ENCODE data around the gene DSG2.
A peak's percentile ranks its signal among the peaks of the same experiment; 100 is the strongest.
"Not testable (repeated sequence)": the region's sequence is repeated elsewhere in the genome, so short reads cannot be mapped to it uniquely, and the experiment has no call there.

DSG2 gene

DNA sequence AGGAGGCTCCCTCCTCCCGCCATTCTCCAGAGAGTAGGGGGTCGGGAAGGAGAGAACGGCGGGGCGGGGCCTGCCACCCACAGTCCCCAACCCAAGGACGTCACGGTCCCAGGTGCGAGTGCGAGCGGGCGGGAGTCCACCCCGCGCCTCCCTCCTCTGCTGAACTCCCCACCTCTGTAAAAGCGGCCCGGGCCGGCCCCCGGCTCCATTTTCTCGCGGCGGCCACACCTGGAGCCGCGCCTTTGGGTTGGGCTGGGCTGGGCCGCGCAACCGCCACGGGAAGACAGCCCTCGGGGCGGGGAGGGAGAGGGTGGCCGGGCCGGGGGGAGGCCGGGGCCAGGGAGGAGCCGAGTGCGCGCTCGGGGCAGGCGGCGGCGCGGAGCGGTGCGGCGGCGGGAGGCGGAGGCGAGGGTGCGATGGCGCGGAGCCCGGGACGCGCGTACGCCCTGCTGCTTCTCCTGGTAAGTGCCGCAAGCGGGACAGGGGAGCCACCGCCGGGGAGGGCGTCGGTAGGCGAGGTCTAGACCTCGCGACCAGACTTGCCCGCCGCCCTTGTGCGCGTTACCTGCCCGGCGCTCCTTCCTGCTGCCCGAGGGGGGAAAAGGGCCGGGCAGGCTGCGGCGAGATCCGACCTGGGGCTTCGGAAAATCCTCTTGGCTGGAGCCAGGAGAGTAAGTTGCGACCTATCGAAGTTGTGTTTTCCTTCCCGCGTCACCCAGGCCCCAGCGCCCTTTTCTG is at the start of gene DSG2:
Gene DSG2 (plus strand): TSS at position 342 of the 738 bp plus-strand sequence. CDS start 75 bp downstream, at position 417.
- DNase-seq, result peak in 8 of 56 donors; percentile 1 to 38 (median 26)

DNA sequence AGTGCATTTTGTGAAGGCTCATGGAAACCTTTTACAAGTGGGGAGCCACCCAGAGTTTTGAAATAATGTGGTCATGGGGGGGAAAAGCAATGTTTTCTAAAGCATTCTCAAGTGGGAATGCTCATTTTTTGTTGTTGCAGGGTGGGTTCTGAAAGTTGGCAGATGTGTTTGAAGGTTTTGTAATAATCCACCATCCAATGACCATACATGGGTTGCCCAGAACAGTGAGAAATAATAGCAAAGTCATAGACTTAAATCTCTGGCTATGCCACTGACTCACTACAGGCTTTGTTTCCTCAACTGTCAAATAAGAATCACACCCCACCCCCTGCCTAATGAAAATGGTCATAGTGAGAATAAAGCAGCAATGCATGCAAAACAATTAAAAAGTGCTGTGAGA is 47.6 kb upstream of the DSG2 start:
- no peak for DNase-seq

DNA sequence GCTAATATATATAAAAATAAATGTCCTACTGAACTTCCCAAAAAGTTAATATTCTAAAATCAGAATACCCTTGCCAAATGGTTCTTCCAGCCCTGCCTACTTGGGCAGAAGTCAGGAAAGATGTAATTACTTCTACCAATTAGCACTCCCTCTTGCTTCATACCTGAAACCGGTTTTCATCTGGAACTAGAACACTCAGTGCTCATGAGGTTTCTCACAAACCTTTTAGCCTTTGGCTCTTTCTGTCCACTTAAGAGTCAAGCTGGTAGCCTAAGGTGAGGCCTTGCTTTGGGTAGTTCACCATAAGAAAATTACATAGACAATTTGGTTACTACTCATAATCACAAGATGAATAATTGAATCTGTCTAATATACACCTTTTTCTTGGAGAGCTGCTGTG is 46.4 kb upstream of the DSG2 start:
- no peak for DNase-seq

DNA sequence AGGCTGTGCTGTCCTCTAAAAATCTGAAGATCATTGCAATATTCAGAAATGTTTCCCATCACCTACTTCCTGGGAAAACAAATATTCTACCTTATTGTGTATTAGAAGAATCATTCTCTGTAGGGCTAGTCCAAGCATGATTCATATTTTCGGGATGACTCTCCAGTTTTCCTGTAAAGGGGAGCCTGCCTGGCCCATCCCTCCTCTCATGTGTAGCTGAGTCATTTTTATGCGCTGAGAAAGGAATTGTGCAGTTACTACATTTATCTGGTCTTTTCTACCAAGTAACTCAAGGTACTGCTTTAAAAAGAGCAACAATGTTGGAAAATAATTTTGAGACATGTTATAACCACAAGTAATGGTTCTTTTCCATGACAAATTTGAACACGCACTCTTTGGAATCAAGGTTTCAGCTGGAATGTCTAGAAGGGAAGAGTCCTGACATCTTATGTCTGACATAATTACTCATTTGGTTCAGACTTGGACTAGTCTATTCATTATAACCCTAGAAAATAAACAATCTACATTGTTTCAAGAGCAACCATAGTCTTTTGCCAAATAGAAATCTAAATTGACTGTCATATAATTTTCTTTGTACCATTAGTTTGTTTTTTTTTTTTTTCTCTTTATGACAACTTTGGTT is 43.8 kb upstream of the DSG2 start:
- DNase-seq, result no peak

DNA sequence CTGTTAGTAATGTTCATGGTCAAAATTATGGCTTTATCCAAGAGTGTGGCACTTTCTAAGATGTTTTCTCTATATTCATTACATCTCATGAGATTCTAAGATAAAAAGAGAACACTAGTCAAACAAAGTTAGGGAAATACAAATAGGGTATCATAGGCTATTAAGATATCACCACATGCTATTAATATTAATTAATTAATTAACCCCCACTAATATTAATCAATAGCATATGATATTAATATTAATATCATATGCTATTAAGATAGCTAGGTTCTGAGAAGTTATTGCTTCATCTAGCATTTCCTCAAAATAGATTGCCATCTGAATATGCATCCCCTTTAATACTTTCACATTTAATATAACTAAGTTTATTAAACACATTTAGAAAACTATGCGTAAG is 28.3 kb upstream of the DSG2 start:
- no peak for DNase-seq

DNA sequence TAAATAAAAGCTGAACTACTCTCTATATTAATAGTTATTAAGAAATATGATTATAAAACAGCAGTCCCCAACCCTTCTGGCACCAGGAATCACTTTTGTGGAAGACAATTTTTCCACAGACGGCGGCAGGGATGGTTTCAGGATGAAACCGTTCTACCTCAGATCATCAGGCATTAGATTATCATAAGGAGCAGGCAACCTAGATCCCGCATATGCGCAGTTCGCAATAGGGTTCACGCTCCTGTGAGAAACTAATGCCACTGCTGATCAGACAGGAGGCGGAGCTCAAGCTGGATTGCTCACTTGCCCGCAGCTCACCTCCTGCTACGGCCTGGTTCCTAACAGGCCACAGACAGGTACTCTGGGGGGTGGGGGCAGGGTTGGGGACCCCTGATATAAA is 19.3 kb upstream of the DSG2 start:
- no peak for DNase-seq

DNA sequence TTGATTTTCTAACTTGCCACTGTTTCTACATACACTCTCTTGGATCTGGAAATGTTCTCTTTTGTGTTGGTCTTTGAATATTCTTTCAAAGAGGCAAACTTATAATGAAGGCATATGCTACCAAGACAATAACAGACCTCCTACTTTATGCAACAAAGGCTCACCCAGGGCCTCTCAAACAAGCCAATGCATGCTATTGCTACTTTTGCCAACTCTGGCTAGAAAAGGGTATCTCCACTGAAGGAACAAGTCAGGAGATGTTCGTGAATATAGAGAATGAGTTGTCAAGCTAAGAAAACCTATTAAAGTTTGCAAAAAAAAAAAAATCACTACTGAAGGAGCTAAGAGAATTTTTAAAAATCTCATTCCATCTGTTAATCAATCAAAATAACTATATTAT is 15.9 kb upstream of the DSG2 start:
- no peak for DNase-seq

DNA sequence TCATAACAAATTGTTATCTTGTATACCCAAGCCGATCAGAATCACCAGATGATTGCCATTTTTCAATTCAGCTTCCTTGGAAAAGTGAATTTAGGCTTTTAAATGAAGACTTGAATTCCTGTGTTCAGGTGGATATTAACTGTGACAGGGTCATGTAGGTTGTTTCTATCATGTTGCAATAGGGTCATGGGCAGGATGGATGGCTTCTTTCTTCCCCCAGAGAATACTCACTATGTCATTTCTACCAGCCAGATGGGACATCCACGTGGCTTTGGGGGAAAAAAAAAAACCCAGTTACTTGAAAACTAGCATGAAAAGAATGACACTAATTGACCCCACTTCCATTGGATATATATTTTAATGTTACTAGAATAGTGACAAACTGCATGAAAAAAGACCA is 14.6 kb upstream of the DSG2 start:
- DNase-seq, result no peak

DNA sequence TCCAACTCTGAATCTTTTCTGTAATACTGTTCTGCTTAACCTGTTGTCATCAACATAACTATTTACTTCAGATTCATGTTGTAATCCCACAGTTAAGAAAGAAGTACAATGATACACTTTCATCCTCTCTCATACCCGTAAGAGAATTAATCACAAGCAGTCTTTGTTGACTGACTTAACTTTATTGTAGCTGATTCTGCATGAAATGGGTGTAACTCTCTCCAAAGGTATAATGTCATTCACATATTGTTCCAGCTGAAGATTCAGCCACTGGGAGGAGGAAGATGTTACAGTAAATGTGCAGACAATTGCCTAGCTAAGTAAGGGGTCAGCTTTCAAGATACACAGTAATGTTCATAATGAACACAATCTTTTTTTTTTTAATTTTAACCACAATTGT is 13.5 kb upstream of the DSG2 start:
- no peak for DNase-seq

DNA sequence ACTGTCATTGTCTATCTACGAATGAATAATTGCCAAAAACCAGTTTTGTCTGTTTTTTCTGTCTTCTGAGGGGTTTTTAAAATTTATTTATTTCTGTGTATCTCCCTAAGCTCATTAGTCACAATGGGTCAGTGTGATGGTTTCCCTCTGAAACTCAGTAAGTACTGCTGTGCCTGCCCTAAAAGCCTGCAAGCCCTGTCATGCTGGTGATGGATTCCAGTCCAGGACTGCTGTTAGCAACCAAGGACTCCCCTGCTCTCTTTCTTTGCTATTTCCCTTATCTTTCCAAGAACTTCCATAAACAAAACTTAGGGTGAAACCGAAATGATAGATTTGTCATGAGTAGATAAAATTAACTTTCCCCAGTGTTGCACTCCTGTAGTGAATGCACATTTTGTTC is 11.8 kb upstream of the DSG2 start:
- no peak for DNase-seq

DNA sequence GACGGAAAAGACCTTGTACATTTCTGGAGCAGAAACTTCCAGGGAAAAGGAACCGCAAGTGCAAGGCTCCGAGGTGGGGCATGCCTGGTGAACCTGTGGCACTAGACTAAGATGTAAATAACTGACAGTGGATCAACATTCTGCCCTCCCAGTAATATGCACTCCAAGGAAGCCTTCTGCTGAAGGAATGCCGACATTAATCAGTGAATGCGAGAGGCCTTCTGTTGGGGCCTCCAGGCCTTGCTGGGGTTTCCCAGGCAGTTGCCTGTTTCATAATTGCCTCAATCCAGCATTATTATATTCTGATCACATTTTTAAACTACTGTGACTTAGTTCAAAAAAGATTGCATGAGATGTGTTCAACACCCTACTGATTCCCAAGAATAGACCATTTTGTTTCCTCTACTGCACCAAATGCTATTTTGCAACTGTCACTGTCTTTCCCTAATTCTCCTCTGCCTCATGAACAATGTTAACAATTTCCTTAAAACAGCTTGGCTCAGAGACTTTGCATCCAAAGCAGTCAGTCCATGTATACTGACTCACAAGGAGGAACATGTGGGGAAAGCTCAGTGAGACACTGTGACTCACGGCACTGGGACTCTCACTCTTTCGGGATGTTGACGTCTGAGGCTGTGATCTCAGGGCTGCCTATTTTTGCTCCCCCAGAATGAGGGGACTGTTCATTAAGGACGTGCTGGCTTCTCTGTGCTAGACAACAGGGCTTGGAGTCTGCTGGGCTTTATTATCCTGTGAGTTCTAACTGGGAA is 10.5 kb upstream of the DSG2 start:
- DNase-seq, result peak in 3 of 56 donors; percentile 4 to 16 (median 11)

DNA sequence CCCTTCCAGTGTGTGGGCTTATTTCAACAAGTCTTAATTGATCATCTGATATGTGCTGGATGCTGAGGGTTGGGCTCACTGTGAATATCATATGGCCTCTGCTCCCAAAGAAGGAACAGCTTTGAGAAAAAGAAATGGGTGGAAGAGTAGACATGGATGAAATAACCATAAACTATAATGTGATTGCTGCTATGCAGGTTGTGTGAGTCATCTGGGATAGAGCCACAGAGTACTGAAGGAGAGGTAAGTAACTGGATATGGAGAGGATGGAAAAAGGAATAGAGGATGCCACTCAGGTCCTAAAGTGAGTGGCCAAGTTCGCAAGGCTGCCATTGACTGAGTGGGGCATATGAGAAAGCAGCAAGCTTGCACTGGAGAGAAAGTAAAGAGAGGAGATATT is 8.7 kb upstream of the DSG2 start:
- DNase-seq, result no peak

DNA sequence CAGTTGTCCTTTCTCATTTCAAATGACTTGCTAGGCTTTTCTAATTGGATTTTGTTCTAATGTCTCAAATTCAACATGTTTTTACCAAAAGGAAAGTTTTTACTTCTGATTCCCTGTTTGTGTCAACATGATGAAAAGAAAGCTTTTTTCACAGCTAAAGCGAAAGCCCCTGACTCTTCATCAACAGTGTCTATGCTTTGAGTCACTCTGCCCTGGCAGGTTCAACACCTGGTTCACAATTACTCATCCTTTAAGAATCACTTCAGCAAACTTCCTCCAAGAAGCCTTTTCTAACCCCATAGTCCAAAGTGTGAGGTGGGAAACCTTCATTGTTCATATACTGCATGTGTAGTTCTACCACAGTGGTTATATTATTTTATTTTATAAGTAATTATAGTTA is 7.6 kb upstream of the DSG2 start:
- DNase-seq, result no peak

DNA sequence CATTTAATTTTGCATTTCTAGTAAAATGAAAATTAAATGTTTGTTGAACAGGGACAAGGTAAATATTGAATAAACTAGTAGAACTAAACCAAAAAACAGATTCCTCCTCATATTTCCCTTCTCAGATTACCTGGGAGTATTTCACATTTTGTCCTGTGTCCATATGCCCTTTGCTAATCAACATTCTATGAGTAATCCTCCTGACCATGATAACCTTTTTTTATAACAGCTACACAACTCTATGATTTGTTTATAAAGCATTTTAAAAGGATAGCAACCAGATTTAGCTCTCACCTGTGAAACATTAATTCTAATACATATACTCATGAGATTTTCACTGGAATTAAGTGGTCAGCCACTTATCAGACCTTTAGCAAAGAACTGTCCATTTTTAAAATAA is 7.1 kb upstream of the DSG2 start:
- DNase-seq, result no peak

DNA sequence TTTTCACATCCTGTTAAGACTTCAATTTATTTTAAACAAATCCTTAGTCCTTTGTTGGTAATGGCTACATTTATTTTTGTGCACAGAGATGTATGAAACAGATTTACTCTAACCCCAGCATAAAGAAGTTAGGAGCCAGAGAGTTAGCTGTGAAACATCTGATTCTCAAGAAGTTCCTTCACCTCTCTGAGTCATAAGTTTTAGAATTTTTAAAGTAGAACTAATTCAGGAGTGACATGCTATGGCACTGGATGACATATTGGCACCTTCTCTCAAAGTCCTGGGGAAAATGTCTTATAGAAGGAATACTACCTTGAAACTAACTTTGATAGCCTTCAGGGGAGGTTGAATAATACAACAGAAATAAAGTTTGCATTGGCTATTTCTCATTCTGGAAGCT is 6.4 kb upstream of the DSG2 start:
- DNase-seq, result no peak

DNA sequence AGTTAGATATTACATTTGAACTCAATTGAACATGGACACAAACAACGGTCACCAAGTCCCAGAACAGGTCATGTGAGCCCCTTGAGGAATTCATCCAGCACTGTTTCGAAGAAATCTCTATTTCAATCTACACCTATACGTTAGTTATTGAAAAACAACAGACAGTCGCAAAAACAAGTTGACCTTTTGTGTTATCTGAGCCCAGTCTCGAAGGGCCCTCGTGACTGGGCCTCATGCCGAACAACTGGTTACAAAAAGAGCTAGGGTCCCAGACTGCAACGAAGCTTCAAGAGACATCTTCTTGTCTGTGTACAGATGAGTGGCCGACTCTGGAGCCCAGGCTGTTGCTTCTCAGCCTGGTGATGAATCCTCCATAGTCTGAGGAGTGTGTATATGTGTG is 5.3 kb upstream of the DSG2 start:
- no peak for DNase-seq

DNA sequence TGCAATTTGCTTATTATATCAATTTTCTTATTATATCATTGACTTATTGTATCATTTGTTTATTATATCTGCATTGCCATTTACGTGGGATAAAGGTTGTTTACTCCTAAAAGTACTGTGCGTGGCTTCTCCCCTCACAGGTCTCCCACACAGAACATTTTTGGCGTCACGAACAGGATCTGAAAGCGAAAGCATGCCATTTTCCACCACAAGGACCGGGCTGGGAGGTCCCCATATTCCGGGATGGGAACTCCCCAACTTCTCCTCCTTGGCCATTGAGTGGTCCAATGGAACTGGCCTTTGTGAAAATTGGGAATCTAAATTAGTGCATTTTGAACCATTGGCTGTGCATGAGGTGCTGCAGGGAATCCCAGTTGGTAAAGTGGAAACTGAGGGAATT is 4.8 kb upstream of the DSG2 start:
- DNase-seq, result no peak

DNA sequence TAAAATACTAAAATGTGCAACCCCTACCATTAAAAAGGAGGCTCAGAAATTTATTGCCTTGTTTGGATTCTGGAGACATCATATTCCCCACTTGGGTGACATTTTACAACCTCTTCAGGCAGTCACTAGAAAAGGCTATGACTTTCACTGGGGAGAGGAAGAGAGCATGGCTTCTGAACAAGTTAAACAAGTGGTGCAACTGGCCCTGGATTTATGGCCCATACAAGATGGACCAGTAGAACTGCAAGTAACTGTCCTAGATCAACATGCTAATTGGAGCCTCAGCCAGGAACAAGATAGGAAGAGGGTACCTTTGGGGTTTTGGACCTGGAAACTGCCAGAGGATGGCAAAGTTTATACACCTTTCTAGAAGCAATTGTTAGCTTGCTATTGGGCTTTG is 4.0 kb upstream of the DSG2 start:
- DNase-seq, result no peak

DNA sequence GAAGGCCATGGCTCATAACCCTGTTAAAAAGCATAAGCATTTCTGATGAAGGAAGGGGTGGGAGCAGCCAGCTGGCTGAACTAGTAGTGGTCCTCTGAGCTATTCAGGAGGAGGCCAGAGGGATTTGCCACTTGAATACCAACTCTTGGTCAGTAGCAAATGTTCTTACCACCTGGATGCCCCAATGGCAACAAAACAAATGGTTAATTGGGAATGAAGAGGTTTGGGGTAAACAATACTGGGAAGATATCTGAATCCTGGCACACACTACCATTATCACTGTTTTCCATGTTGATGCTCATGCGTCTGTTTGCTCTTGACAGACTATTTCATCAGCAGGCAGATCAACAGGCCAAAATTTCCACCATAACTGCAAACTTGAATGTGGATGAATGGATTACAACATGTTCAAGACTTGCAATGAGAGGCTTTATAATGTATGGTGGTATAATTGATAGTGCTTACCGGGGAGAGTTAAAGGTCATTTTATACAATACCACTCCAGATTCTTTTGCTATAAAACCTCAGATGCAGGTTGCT is 3.2 kb upstream of the DSG2 start:
- not testable (repeated sequence) for DNase-seq

DNA sequence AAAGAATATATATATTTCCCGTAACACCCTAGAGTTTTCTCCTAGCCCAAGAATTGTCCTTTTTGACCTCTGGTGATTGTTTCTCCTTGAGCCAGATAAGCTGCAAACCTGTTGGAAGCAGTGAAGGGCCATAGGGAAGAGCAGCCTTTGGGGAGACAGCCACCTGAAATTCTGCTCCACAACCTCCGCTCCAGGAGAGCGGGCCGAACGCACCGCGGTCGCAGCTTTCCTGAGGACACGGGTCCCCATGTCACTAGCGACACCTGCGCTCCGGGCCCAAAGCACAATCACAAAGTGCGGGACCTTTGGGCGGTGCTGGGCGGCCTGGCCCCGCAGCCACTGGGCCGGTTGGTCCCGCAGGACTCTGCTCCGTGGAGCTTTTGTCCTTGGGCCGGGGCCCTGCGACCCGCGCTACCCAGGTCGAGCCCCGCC is 557 bp upstream of the DSG2 start:
- DNase-seq, result no peak

DNA sequence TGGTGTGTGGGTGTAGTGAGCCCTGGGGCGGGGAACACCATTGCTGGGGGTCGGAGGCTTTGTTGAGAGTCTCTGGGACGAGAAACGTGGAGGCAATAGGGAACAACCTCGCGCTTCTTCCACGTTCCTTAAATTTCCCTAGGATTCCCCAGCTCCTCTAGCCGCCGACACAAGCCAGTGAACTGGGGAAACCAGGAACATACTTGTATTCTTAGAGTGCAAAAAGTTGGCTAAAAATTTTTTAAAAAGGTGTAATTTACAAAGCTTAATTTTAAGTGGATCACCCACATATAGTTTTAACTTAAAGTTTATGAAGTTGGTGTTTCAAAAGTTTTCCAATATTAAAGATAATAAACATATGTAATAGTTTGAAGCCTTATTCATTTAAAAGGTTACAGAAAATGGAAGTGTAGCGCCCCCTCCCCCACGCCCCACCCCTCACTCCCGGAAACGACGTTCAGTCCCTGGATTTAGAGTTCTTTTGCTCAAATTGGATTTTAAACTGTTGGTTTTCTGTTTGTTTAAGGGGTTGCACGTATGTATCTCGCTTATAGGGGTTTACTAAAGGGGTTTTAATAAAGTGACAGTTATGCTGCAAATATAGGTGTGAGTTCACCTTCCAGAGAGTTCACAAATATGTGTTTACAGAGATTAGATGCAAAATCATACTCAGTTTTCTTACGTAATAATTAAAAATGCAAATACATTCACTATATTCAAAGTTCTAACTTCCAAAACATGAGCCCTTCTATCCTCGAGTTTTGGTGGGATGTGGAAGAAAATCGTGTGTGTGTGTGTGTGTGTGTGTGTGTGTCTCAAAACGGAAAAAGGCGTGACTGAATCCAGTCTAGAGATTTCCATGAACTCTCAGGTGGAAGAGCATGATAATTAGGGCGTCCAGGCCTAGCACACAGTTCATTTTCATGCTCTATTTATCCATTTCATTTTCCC is 872 bp downstream of the DSG2 start:
- DNase-seq, result no peak

Measured in amygdala (tissue), 56 donors.